GM03348 (cell line): ENCODE results near the gene NR2F6.
"Not testable (repeated sequence)": the region's sequence is repeated elsewhere in the genome, so short reads cannot be mapped to it uniquely, and the experiment has no call there.

Experiments
- DNase-seq: peaks from one replicate; pipeline ENCODE4 v3.0.0; 2012; ENCODE audit warnings: low spot score

The NR2F6 gene

GRCh38 chr19:17245535-17245984 is at the start of gene NR2F6:
TSS of gene NR2F6 (minus strand) at chr19:17245919. CDS start at chr19:17245220, 699 bp downstream.
- no peak for DNase-seq

- DNase-seq, result peak; percentile 61
Observed at GRCh38 chr19:17294051-17294891, 48.6 kb upstream of the NR2F6 start.

GRCh38 chr19:17293605-17294004 is 47.9 kb upstream of the NR2F6 start:
- DNase-seq, result no peak

GRCh38 chr19:17292301-17293074 is 46.8 kb upstream of the NR2F6 start:
- peak; percentile 95 for DNase-seq

DNA sequence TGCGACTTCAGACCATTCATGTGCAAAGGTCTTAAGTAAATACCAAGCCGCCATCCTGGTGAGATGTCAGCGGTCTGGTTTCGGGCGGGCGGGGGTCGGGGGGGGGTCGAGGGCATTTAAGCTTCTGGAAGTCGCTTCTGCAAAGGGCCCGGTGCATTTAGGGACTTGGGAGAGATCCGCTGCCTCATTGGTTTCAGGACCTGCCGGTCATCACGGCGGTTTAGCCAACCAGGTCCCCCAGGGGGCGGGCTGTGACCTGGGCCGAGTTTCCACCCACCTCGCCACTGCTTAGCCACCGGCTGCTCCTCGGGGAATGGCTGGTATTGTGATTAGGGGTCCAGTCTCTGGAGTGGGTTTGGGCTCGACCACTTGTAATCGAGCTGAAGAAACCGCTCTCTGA is 43.8 kb upstream of the NR2F6 start:
- peak; percentile 94 for DNase-seq

GRCh38 chr19:17286752-17287151 is 41.0 kb upstream of the NR2F6 start:
- no peak for DNase-seq

DNA sequence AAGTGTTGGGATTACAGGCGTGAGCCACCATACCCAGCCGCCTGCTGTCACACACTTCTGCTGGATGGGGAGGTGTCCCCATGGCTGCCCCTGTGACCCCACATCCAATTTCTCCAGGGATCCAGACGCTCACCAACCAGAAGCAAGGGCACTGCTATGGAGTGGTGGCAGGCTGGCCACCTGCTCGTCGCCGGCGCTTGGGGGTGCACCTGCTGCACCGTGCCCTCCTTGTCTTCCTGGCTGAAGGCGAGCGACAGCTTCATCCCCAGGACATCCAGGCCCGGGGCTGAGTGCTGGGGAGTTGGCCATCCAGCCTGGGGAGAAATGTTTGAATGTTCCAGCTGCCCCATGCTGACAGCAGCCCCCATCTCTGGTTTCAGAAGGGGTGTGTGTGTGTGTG is 40.5 kb upstream of the NR2F6 start:
- DNase-seq, result no peak

DNA sequence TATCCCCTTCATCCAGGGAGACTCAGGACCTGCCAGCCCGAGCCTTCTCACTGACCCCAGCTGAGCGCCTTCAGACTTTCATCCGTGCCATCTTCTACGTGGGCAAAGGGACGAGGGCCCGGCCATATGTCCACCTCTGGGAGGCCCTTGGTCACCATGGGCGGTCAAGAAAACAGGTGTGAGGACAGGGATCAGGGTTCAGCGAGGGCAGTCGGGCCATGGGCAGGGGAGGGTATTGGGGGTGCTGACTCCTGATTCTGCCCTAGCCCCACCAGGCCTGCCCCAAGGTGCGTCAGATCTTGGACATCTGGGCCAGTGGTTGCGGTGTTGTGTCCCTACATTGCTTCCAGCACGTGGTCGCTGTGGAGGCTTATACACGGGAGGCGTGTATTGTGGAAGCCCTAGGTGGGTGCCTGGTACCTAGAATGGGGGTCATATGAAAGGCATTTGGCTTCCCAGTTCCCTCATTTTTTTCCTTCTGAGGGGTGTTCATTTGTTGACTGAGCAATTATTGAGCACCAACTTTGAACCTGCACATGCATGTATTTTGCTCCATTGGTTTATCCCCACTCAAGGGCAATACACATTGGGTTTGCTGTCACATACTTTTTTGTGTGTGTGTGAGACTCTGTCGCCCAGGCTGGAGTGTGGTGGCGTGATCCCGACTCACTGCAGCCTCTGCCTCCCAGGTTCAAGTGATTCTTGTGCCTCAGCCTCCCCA is 39.9 kb upstream of the NR2F6 start:
- no peak for DNase-seq

DNA sequence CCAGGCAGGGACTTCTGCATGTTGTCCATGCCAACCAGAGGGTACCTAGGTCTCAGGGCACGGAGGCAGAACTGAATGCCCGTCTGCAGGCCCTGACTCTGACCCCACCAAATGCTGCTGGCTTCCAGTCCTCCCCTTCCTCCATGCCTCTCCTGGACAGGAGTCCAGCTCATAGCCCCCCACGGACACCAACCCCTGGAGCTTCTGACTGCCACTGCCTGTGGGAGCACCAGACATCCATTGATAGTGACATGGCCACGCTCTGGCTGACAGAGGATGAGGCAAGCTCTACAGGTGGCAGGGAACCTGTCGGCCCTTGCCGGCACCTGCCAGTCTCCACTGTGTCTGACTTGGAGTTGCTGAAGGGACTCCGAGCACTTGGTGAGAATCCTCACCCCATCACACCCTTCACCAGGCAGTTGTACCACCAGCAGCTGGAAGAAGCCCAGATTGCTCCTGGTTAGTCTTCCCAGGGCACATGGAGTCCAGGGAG is 37.8 kb upstream of the NR2F6 start:
- DNase-seq, result no peak

- DNase-seq, result peak; percentile 91
Observed at GRCh38 chr19:17282488-17283125, 36.9 kb upstream of the NR2F6 start.

GRCh38 chr19:17281391-17282304 is 35.9 kb upstream of the NR2F6 start, which contains the start of gene ANKLE1:
TSS of gene ANKLE1 (plus strand) at chr19:17281901. CDS start at chr19:17281921, 20 bp downstream.
- DNase-seq, result peak; percentile 56

DNA sequence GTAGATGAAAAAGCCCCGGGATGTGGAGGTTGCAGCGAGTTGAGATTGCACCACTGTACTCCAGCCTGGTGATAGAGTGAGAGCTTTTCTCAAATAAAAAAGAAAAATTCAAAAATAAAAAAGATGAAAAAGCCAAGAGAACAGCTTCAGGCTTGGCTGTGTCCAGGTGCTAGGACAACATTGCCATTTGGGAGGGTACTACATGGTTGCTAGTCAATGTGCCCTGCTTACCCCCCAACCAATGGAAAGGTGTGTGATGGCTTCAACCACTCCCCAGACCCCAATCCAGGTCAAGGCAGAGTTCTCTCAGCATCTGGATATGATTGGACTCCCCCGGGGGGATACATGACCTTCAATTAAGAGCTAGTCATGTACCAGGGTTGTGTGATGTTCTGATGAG is 33.7 kb upstream of the NR2F6 start:
- DNase-seq, result no peak

- DNase-seq, result no peak
Observed at GRCh38 chr19:17275441-17276175, 29.9 kb upstream of the NR2F6 start.

DNA sequence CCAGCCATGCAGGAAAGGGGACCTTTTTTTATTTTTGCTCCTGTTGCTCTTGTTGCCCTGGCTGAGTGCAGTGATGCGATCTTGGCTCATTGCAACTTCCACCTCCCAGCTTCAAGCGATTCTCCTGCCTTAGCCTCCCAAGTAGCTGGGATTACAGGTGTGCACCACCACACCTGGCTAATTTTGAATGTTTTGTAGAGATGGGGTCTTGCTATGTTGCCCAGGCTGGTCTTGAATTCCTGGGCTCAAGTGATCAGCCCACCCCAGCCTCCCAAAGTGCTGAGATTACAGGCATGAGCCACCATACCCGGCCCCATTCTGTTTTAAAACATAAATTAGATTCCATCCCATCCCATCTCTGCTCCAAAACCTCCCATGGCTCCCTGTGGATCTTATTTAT is 29.2 kb upstream of the NR2F6 start:
- not testable (repeated sequence) for DNase-seq

- DNase-seq, result no peak
Observed at GRCh38 chr19:17268754-17269153, 23.0 kb upstream of the NR2F6 start.

DNA sequence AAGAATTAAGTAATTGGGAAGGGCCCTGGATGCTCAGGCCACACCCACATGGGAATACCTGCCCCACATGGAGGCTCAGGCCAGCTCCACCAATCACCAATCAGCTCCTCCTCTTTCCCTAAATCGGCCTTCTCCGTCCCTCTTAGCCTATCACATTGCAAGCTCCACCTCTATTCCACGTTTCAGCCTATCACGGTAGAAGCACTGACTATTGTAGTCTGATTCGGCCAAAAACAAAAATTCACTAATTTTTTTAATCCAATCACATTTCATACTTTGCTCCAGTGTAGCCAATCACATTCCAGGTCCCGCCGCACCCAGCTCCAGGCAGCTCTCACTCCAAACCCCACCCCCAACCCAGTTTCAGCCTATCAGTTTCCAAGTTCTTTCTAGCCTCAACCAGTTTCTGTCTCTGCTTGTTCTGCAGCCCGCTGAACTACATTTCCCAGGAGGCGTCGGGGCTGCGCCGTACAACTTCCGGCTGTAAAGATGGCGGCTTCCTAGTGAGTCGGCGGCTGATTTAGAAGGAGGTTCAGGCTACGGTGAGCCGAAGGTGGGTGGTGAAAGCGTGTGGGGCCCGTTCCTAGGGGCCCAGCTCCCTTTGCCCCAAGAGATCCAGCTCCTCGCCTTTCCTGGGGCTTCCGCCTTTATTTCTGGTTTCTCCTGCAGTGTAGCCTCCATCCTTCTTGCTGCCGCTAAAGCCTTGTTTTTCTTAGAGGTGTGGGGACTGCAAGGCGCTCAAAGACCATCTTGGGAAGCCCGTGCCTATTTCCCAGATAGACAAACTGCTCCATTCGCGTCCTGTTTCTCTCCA is 21.5 kb upstream of the NR2F6 start, which contains the start of gene BABAM1:
Gene BABAM1 (plus strand): TSS at position 469 of the 814 bp plus-strand sequence. CDS start 1,364 bp downstream, outside the sequence.
- DNase-seq, result peak; percentile 100

- no peak for DNase-seq
Observed at GRCh38 chr19:17266589-17266974, 20.9 kb upstream of the NR2F6 start.

DNA sequence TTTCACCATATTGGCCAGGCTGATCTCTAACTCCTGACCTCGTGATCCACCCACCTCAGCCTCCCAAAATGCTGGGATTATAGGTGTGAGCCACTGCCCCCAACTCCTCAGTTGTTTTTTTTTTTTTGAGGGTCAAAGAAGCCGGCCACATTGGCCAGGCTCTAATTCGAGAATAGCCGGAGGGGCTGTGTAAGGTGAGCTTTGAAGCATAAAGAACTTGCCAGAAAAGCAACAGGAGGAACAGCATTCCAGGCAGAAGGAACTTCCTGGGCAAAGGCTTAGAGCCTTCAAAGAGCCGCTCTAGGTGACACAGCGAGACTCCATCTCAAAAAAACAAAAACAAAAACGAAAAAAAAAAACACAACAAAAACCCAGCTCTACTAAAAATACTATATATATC is 20.3 kb upstream of the NR2F6 start:
- no peak for DNase-seq

DNA sequence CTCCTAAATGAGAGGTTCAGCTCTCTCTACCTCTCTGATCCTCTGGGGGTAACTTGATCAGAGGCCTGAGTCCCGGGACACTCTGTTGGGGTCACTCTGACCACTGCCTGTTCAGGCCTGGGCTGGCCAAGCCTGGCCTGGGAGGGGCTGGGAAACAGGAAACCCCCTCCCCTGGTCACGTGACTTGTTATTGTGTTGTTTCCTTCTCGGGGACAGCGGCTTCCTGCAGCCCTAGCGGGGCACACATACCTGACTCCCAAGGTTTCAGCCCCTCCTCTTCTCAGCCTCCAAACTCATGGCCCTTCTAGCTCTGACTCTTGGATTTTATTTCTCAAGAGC is 18.9 kb upstream of the NR2F6 start, which contains the start of gene USHBP1:
Gene USHBP1 (minus strand): TSS at position 105 of the 339 bp plus-strand sequence. CDS start 446 bp downstream, outside the sequence.
- DNase-seq, result no peak
